GM12873 (cell line): Measurements from ENCODE around the gene IQSEC3.

Source experiments
- TF ChIP-seq, protein P1 (sequence below): IDR thresholded peaks from 2 replicates; pipeline ENCODE4 v1.5.1; 2012; ENCODE audit warnings: low read depth, mild to moderate bottlenecking, moderate library complexity, low read length, control low read depth; ENCODE audit not compliant: insufficient read depth; ENCODE audit errors: missing control alignments

Gene IQSEC3

DNA sequence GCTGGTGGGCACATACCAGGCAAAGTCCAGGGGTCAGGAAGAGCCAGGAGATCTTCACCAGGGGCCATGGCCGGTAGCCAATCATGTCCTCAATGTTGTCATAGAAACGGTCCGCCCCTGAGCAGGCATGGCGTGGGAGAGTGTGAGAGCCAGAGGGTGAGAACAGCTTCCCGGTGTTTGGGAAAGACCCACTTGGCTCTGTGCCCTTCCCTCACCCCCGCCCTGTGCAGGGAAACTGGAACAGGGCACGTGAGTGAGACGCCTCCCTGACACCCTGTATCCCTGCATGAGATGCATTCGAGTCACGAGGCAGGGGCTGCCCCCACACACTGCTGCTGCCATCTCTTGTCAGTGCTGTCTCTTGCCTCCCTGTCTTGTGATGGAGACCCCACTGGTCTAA is 126.7 kb downstream of the IQSEC3 start:
- TF ChIP-seq, protein P1, sequence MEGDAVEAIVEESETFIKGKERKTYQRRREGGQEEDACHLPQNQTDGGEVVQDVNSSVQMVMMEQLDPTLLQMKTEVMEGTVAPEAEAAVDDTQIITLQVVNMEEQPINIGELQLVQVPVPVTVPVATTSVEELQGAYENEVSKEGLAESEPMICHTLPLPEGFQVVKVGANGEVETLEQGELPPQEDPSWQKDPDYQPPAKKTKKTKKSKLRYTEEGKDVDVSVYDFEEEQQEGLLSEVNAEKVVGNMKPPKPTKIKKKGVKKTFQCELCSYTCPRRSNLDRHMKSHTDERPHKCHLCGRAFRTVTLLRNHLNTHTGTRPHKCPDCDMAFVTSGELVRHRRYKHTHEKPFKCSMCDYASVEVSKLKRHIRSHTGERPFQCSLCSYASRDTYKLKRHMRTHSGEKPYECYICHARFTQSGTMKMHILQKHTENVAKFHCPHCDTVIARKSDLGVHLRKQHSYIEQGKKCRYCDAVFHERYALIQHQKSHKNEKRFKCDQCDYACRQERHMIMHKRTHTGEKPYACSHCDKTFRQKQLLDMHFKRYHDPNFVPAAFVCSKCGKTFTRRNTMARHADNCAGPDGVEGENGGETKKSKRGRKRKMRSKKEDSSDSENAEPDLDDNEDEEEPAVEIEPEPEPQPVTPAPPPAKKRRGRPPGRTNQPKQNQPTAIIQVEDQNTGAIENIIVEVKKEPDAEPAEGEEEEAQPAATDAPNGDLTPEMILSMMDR = no peak

DNA sequence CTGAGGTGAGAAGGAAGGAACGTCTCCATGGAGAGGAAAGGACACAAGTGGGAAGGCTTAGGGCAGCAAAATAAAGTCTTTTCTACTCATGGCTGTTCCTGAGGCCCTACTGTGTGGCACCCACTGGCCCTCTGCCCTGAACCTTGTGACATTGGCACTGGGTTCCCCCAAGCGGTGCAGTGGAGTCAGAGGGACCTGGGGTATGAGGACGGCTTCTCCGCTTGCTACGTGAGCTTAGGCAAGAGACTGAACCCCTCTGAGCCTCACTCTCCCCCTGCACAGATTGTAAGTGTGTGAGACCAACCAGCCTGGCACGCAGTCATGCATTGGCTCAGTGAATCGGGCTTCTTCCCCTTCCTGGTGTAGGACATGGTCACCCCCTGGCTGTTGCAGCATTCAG is 127.7 kb downstream of the IQSEC3 start:
- TF ChIP-seq, protein P1 = no peak

DNA sequence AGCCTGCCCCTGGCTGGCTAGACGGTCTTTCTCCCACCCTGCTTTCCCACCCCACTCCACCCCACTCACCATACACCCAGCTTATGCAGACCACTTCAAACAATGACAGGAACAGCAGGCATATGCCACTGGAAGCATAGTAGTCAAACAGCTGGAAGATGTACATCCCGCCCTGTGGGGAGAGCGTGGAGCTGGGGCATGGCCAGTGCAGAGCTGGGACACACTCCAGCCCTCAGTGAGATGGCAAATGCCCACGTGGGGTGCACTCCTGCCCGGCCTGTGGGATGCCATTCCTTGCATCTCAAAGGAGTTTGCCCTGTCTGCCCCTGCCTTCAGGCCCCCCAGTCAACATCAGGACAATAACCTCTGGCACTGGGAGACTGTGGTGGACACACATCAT is 128.6 kb downstream of the IQSEC3 start:
- TF ChIP-seq, protein P1 = no peak

DNA sequence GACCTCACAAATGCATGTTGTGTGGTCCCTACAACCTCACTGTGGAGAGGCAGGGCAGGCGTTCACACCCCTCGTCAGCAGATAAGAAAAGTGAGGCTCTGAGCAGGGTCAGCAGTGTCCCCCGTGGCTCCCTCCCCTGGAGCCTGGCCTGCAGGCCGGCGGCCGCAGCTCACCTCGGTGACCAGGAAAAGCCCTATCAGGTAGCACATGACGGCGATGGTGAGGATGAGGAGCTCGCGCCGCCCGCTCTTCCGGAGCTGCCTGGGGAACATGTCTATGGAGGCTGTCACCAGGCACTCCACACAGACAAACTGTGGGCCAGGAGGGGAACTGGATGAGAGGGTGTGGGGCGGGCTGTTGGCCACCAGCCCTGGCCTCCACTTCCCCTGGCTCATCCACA is 129.4 kb downstream of the IQSEC3 start:
- TF ChIP-seq, protein P1 = no peak

DNA sequence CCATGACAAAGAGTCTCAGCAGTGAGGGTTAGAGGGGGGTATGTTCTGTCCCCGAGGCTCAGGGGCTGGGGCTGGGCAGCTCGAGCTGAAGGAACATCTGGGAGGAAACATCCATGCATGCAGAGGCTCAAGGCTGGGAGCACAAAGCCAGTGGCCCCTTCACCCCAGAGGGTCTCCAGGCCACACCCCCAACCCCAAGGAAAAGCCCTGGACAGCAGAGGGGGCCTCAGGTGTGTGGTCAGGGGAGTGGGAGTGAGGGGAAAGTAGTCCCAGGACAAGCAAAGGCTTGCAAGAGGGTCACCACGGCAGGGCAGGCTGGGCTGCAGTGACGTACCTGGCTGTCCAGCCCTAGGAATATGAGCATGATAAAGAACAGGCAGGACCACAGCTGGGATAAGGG is 129.9 kb downstream of the IQSEC3 start:
- TF ChIP-seq, protein P1 = no peak

DNA sequence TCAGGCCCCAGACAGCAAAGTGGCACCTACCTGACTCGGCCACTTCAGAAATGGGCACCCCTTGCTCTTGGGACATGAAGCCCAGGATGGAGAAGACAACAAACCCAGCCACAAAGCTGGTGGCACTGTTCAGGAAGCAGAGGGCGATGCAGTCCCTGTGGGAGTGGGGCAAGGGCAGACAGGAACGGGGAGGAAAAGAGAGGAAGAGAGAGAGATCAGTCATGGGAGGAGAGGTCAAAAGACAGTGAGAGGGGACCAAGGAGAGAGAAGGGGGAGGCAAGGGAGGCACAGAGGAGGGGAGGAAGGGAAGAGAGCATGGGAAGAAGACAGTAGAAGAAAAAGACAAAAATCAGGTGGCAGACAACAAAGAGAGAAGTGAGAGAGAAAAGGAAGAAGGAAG is 130.8 kb downstream of the IQSEC3 start:
- TF ChIP-seq, protein P1 = no peak

DNA sequence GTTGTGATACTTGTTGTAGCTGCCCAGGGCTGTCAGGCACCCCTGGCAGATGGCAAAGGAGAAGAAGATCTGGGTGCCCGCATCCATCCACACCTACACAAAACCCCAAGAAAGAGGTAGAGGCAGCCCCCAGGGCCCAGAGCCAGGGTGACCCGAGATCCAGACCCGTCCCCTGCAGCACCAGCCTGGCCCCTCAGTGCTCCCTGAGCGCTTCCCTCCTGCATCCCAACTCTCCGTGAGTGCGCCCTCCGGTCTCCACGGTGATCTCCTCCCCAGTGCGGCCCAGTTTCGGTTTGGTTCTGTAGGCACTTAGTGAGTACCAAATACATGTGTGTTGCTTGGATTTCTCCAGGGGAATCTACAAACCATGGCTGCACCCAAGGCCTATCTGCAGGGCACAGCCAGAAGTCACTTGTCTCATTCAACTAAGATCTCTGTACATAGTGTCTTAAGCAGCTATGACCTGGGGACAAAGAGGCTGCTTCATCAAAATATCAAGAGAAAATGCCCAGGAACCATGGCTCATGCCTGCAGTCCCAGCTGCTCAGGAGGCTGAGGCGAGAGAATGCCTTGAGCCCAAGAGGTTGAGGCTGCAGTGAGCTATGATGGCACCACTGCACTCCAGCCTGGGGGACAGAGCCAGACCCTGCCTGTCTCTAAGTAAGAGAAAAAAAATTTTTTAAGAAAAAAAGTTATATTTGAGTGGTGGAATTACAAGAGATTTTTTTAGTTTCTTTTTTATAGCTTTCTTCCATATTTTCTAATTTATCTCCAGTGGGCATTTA is 131.5 kb downstream of the IQSEC3 start:
- TF ChIP-seq, protein P1 = no peak
